ENCODE measurements around the gene CELA2A.

- TF ChIP-seq, protein P1, sequence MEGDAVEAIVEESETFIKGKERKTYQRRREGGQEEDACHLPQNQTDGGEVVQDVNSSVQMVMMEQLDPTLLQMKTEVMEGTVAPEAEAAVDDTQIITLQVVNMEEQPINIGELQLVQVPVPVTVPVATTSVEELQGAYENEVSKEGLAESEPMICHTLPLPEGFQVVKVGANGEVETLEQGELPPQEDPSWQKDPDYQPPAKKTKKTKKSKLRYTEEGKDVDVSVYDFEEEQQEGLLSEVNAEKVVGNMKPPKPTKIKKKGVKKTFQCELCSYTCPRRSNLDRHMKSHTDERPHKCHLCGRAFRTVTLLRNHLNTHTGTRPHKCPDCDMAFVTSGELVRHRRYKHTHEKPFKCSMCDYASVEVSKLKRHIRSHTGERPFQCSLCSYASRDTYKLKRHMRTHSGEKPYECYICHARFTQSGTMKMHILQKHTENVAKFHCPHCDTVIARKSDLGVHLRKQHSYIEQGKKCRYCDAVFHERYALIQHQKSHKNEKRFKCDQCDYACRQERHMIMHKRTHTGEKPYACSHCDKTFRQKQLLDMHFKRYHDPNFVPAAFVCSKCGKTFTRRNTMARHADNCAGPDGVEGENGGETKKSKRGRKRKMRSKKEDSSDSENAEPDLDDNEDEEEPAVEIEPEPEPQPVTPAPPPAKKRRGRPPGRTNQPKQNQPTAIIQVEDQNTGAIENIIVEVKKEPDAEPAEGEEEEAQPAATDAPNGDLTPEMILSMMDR (conservative IDR thresholded peaks at IDR 0.05; ENCODE audit: low read depth, low read length), result no peak
- TF ChIP-seq EZH2 (IDR thresholded peaks at IDR 0.05; ENCODE audit: borderline replicate concordance, low read depth, low read length, poor library complexity, severe bottlenecking), result no peak
These were observed 7.6 kb upstream of the CELA2A start for GRCh38 chr1:15448877-15449462.

Data from A673 (cell line).